IPS-NIHi7 (cell line): ENCODE measurements around the gene SLC38A3.
"Not testable (repeated sequence)": the region's sequence is repeated elsewhere in the genome, so short reads cannot be mapped to it uniquely, and the experiment has no call there.

Experiments used
- DNase-seq: peaks from one replicate; pipeline ENCODE4 v3.0.0; 2012; ENCODE audit warnings: mixed read lengths; ENCODE audit errors: extremely low spot score

SLC38A3 gene

GRCh38 chr3:50210510-50211367 lies 5.7 kb downstream of the SLC38A3 start:
- peak; percentile 58 for DNase-seq

GRCh38 chr3:50211368-50211717 lies 6.3 kb downstream of the SLC38A3 start:
- DNase-seq, result not testable (repeated sequence)

- DNase-seq, result no peak
These were observed 6.9 kb downstream of the SLC38A3 start for GRCh38 chr3:50211930-50212329.

- DNase-seq, result no peak
These were observed 7.4 kb downstream of the SLC38A3 start for GRCh38 chr3:50212502-50212901.

GRCh38 chr3:50212971-50213370 lies 7.9 kb downstream of the SLC38A3 start:
- DNase-seq, result no peak

GRCh38 chr3:50213373-50213772 lies 8.3 kb downstream of the SLC38A3 start:
- DNase-seq, result no peak

- no peak for DNase-seq
These were observed 9.8 kb downstream of the SLC38A3 start for GRCh38 chr3:50214824-50215223.

- DNase-seq, result no peak
These were observed 10.5 kb downstream of the SLC38A3 start for GRCh38 chr3:50215529-50215928.

GRCh38 chr3:50217681-50218080 lies 12.6 kb downstream of the SLC38A3 start:
- no peak for DNase-seq

- DNase-seq, result no peak
These were observed 13.4 kb downstream of the SLC38A3 start for GRCh38 chr3:50218448-50218847.

- DNase-seq, result no peak
These were observed 14.2 kb downstream of the SLC38A3 start for GRCh38 chr3:50219285-50219684.

GRCh38 chr3:50220109-50220508 lies 15.0 kb downstream of the SLC38A3 start:
- no peak for DNase-seq

- no peak for DNase-seq
These were observed 16.0 kb downstream of the SLC38A3 start for GRCh38 chr3:50221051-50221410.

- peak; percentile 84 for DNase-seq
These were observed 16.5 kb downstream of the SLC38A3 start for GRCh38 chr3:50221411-50222168.

- no peak for DNase-seq
These were observed 17.1 kb downstream of the SLC38A3 start for GRCh38 chr3:50222169-50222528.

- DNase-seq, result no peak
These were observed 19.6 kb downstream of the SLC38A3 start for GRCh38 chr3:50224639-50225038.

GRCh38 chr3:50226888-50227389 lies 21.9 kb downstream of the SLC38A3 start:
- no peak for DNase-seq

GRCh38 chr3:50227390-50228183 lies 22.5 kb downstream of the SLC38A3 start:
- peak; percentile 89 for DNase-seq

GRCh38 chr3:50228184-50228763 lies 23.2 kb downstream of the SLC38A3 start:
- DNase-seq, result not testable (repeated sequence)

GRCh38 chr3:50229490-50229889 lies 24.4 kb downstream of the SLC38A3 start:
- DNase-seq, result no peak

- no peak for DNase-seq
These were observed 25.2 kb downstream of the SLC38A3 start for GRCh38 chr3:50230104-50230793.
